ENCODE measurements around the gene EIPR1.

EIPR1 gene

GRCh38 chr2:3324404-3325281 is 53.0 kb downstream of the EIPR1 start:
- no peak for DNase-seq (ENCODE audit: low read depth in 2 of 2)

- no peak for DNase-seq (ENCODE audit: low read depth in 2 of 2)
Observed at GRCh38 chr2:3324036-3324386, 53.6 kb downstream of the EIPR1 start.

GRCh38 chr2:3323360-3324035 is 54.1 kb downstream of the EIPR1 start:
- DNase-seq (ENCODE audit: low read depth in 2 of 2): no peak

- no peak for DNase-seq (ENCODE audit: low read depth in 2 of 2)
Observed at GRCh38 chr2:3322311-3322970, 55.2 kb downstream of the EIPR1 start.

GRCh38 chr2:3321825-3322224 is 55.8 kb downstream of the EIPR1 start:
- no peak for DNase-seq (ENCODE audit: low read depth in 2 of 2)

- no peak for DNase-seq (ENCODE audit: low read depth in 2 of 2)
Observed at GRCh38 chr2:3320910-3321605, 56.6 kb downstream of the EIPR1 start.

- DNase-seq (ENCODE audit: low read depth in 2 of 2): no peak
Observed at GRCh38 chr2:3319745-3320566, 57.7 kb downstream of the EIPR1 start.

GRCh38 chr2:3319134-3319533 is 58.5 kb downstream of the EIPR1 start:
- no peak for DNase-seq (ENCODE audit: low read depth in 2 of 2)

- DNase-seq (ENCODE audit: low read depth in 2 of 2): no peak
Observed at GRCh38 chr2:3317871-3318590, 59.6 kb downstream of the EIPR1 start.

GRCh38 chr2:3317277-3317685 is 60.3 kb downstream of the EIPR1 start:
- no peak for DNase-seq (ENCODE audit: low read depth in 2 of 2)

GRCh38 chr2:3316456-3317276 is 61.0 kb downstream of the EIPR1 start:
- DNase-seq (ENCODE audit: low read depth in 2 of 2): no peak

GRCh38 chr2:3314626-3315025 is 63.0 kb downstream of the EIPR1 start:
- no peak for DNase-seq (ENCODE audit: low read depth in 2 of 2)

- no peak for DNase-seq (ENCODE audit: low read depth in 2 of 2)
Observed at GRCh38 chr2:3313781-3314375, 63.7 kb downstream of the EIPR1 start.

GRCh38 chr2:3312576-3313345 is 64.9 kb downstream of the EIPR1 start:
- no peak for DNase-seq (ENCODE audit: low read depth in 2 of 2)

- no peak for DNase-seq (ENCODE audit: low read depth in 2 of 2)
Observed at GRCh38 chr2:3311601-3312000, 66.0 kb downstream of the EIPR1 start.

- DNase-seq (ENCODE audit: low read depth in 2 of 2): no peak
Observed at GRCh38 chr2:3309496-3310355, 67.9 kb downstream of the EIPR1 start.

- DNase-seq (ENCODE audit: low read depth in 2 of 2): no peak
Observed at GRCh38 chr2:3307901-3308300, 69.7 kb downstream of the EIPR1 start.

- no peak for DNase-seq (ENCODE audit: low read depth in 2 of 2)
Observed at GRCh38 chr2:3307236-3307635, 70.4 kb downstream of the EIPR1 start.
